HG02870 (cell line): ENCODE data around the gene RAD23A.

ENCODE experiments used
- ATAC-seq: cut with Tn5 transposase; IDR thresholded peaks from one replicate; pipeline ENCODE4 v1.9.1; 2021; ENCODE audit warnings: mild to moderate bottlenecking, moderate library complexity; ENCODE audit not compliant: unreplicated experiment

RAD23A gene

GRCh38 chr19:13001502-13002165 lies 56.0 kb downstream of the RAD23A start:
- no peak for ATAC-seq

- no peak for ATAC-seq
Observed at GRCh38 chr19:13002166-13002898, 56.7 kb downstream of the RAD23A start.

- no peak for ATAC-seq
Observed at GRCh38 chr19:13003081-13003480, 57.4 kb downstream of the RAD23A start.
